KMS-11 (cell line): ENCODE data around the gene ILDR1.

ENCODE experiments used
- H2AFZ ChIP-seq: fragments of 200-600 bp; sonication (generic); 2 replicates; pipeline ENCODE4 v1.6.1; 2016; ENCODE audit warnings: antibody characterized with exemption, mixed run types, low read depth
- H3K27ac ChIP-seq: fragments of 200-600 bp; sonication (generic); 2 replicates; pipeline ENCODE4 v1.6.1; 2016; ENCODE audit warnings: mild to moderate bottlenecking, mixed run types
- H3K27me3 ChIP-seq: fragments of 200-600 bp; sonication (generic); 2 replicates; pipeline ENCODE4 v1.6.1; 2017; ENCODE audit warnings: mild to moderate bottlenecking, low read depth, mixed run types, moderate library complexity; ENCODE audit not compliant: insufficient read depth
- H3K36me3 ChIP-seq: fragments of 200-600 bp; sonication (generic); 2 replicates; pipeline ENCODE4 v1.6.1; 2017; ENCODE audit warnings: mild to moderate bottlenecking, mixed run types; ENCODE audit not compliant: insufficient read depth
- H3K4me1 ChIP-seq: fragments of 200-600 bp; sonication (generic); 2 replicates; pipeline ENCODE4 v1.6.1; 2016; ENCODE audit warnings: mild to moderate bottlenecking, low read depth, mixed run types; ENCODE audit not compliant: poor library complexity, severe bottlenecking
- H3K4me2 ChIP-seq: fragments of 200-600 bp; sonication (generic); 2 replicates; pipeline ENCODE4 v1.7.0; 2016; ENCODE audit warnings: mild to moderate bottlenecking, mixed run types
- H3K4me3 ChIP-seq: fragments of 200-600 bp; sonication (generic); IDR thresholded peaks from 2 replicates; pipeline ENCODE4 v1.6.1; 2017; ENCODE audit warnings: low read depth, low read length, mixed read lengths; ENCODE audit not compliant: insufficient read depth
- H3K79me2 ChIP-seq: fragments of 200-600 bp; sonication (generic); 2 replicates; pipeline ENCODE4 v1.6.1; 2016; ENCODE audit warnings: low read depth, mixed run types; ENCODE audit not compliant: insufficient read depth
- H3K9ac ChIP-seq: fragments of 200-600 bp; sonication (generic); 2 replicates; pipeline ENCODE4 v1.6.1; 2016; ENCODE audit warnings: mild to moderate bottlenecking, mixed run types
- H4K20me1 ChIP-seq: fragments of 200-600 bp; sonication (generic); 2 replicates; pipeline ENCODE4 v1.6.1; 2016; ENCODE audit warnings: mild to moderate bottlenecking, mixed run types; ENCODE audit not compliant: insufficient read depth
- TF ChIP-seq, protein P1 (sequence below): fragments of 200-600 bp; sonication (generic); conservative IDR thresholded peaks from 2 replicates; pipeline ENCODE4 v1.6.1; 2017; ENCODE audit warnings: low read depth, mild to moderate bottlenecking, antibody characterized with exemption, low read length, moderate library complexity, mixed read lengths

The ILDR1 gene

DNA sequence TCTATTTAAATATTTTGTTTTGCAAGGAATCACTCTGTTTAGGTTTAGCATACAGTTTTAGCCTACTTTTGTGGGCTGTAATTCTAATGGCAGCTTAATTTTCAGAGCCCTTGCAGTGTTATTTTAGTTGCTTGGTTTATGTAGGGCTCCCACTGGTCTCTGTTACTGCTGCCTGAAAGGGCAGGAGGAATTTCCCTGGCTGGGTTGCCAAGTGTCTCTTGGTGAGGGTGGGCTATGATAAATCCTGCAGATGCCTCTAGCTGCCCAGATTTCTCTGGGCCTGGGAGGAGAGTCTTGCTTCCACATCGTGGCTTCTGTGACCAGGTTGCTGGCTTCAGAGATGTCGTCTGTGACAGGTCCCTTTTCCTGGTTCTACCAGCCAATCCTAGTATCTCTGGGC, 36.2 kb downstream of the ILDR1 start:
- TF ChIP-seq, protein P1, sequence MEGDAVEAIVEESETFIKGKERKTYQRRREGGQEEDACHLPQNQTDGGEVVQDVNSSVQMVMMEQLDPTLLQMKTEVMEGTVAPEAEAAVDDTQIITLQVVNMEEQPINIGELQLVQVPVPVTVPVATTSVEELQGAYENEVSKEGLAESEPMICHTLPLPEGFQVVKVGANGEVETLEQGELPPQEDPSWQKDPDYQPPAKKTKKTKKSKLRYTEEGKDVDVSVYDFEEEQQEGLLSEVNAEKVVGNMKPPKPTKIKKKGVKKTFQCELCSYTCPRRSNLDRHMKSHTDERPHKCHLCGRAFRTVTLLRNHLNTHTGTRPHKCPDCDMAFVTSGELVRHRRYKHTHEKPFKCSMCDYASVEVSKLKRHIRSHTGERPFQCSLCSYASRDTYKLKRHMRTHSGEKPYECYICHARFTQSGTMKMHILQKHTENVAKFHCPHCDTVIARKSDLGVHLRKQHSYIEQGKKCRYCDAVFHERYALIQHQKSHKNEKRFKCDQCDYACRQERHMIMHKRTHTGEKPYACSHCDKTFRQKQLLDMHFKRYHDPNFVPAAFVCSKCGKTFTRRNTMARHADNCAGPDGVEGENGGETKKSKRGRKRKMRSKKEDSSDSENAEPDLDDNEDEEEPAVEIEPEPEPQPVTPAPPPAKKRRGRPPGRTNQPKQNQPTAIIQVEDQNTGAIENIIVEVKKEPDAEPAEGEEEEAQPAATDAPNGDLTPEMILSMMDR, result no peak
- H3K27me3 ChIP-seq, result no peaks in the 10 kb centered on the region
- H3K9ac ChIP-seq, result no peak overlapping the region
- no peak overlapping the region for H3K4me2 ChIP-seq
- H3K79me2 ChIP-seq, result no peaks in the 10 kb centered on the region
- H2AFZ ChIP-seq, result no peak overlapping the region
- H3K27ac ChIP-seq, result no peak overlapping the region
- no peaks in the 10 kb centered on the region for H3K4me1 ChIP-seq
- H3K4me3 ChIP-seq, result no peak overlapping the region
- H4K20me1 ChIP-seq, result no peaks in the 10 kb centered on the region
- H3K36me3 ChIP-seq, result no peaks in the 10 kb centered on the region

DNA sequence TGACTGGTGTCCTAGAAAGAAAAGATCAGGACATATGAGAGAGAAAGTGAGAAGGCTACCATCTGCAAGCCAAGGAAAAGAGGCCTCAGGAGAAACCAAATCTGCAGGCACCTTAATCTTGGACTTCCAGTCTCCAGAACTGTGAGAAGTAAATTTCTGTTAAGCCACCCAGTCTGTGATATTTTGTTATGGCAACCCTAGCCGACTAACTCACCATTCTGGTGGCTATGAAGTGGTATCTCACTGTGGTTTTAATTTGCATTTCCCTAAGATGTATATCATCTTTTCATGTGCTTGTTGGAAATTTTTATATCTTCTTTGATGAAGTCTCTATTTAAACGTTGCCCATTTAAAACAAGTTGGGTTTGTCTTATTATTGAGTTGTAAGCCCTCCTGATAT, 40.6 kb downstream of the ILDR1 start:
- H2AFZ ChIP-seq, result no peak overlapping the region
- H3K4me3 ChIP-seq, result no peak overlapping the region
- H3K27ac ChIP-seq, result no peak overlapping the region
- H3K79me2 ChIP-seq, result no peaks in the 10 kb centered on the region
- H3K36me3 ChIP-seq, result no peaks in the 10 kb centered on the region
- no peak overlapping the region for H3K9ac ChIP-seq
- no peaks in the 10 kb centered on the region for H4K20me1 ChIP-seq
- no peak overlapping the region for H3K4me2 ChIP-seq
- TF ChIP-seq, protein P1, result no peak
- no peaks in the 10 kb centered on the region for H3K27me3 ChIP-seq
- peaks cover 8% of the 10 kb centered on the region for H3K4me1 ChIP-seq

DNA sequence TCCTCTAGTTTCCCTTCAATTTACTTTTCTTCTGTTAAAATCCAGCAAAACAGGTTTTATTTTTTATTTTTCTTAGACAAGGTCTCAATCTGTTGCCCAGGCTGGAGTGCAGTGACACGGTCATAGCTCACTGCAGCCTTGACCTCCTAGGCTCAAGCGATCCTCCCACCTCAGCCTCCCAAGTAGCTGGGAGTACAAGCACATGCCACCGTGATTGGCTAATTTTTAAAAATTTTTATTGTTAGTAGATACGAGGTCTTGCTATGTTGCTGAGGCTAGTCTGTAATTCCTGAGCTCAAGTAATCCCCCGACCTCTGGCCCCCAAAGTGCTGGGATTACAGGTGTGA, 41.6 kb downstream of the ILDR1 start:
- H3K36me3 ChIP-seq, result no peaks in the 10 kb centered on the region
- H3K79me2 ChIP-seq, result no peaks in the 10 kb centered on the region
- H4K20me1 ChIP-seq, result no peaks in the 10 kb centered on the region
- H3K9ac ChIP-seq, result no peak overlapping the region
- H3K4me2 ChIP-seq, result no peak overlapping the region
- H3K4me3 ChIP-seq, result no peak overlapping the region
- H2AFZ ChIP-seq, result peak overlapping the region; percentile 25; the same call in 1 of the 2 replicates
- TF ChIP-seq, protein P1, result no peak
- H3K27ac ChIP-seq, result no peak overlapping the region
- H3K4me1 ChIP-seq, result peaks cover 8% of the 10 kb centered on the region
- H3K27me3 ChIP-seq, result no peaks in the 10 kb centered on the region

DNA sequence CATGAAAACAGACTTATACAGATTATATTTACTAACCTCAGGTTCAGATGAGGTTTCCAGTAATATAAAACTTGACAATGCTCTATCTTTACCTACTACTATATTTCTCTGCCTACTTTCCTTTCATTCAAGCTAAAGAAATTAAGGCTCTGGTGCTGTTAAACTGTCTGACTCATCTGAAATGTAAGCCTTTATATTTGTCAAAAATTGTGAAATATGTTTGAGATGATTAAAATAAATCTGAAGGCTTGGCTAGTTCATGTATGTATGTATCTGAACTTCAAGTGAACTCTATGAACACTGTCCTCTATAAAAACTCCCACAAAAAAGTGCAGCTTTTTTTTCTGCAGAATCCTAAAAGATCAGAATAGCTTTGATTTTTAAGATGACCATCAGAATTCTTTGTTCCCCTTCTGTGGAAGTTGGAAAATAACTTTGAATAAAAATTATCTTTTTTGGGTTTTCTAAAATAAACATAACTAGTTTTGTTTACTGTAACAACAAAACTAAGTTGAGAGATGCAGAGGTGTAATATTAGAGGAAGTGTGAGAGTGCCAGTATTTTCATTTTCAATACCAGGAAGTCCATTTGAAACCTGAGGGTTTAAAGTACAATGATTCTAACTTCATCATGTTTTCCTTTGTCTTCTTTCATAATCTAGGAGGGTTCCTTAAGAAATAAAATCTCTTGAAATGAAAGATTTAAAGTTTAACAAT, 42.2 kb downstream of the ILDR1 start:
- Histone ChIP-seq H3K27ac (no peak overlapping the region), H3K9ac (no peak overlapping the region), H3K4me3 (no peak overlapping the region), H3K4me2 (no peak overlapping the region), H2AFZ (peak overlapping the region; percentile 25; the same call in 1 of the 2 replicates), H3K36me3 (no peaks in the 10 kb centered on the region), H3K4me1 (peaks cover 8% of the 10 kb centered on the region), H4K20me1 (no peaks in the 10 kb centered on the region), H3K27me3 (no peaks in the 10 kb centered on the region), H3K79me2 (no peaks in the 10 kb centered on the region)
- TF ChIP-seq, protein P1, result no peak
